Adrenal gland (tissue), 12 donors: ENCODE results near the gene CDH2. TPM values are rescaled to one million over a fixed set of nuclear protein-coding genes. Genes with fewer than 3 reads are reported as not detected.

Experiments used
- DNase-seq, 7 donors: peaks; one replicate each; pipeline ENCODE4 v3.0.0-alpha.2; 2019 to 2020
- H3K27ac ChIP-seq, 5 donors: fragments of 200-600 bp; sonication (generic) in 4 of 5; 1 replicate in 3 of 5; 2 replicates in 2 of 5; pipeline versions ENCODE4 v1.5.1 to v1.8.0; 2016 to 2020; ENCODE audit warnings: mild to moderate bottlenecking in 1 of 5
- H3K27me3 ChIP-seq: fragments of 200-600 bp; 2 replicates; pipeline ENCODE4 v1.8.0; 2021
- H3K36me3 ChIP-seq, 2 donors: fragments of 200-600 bp; replicated peaks in 1 of 2; 1 replicate in 1 of 2; 2 replicates in 1 of 2; pipeline versions ENCODE4 v1.5.1 to v1.8.0; 2018 to 2022
- H3K4me1 ChIP-seq, 2 donors: fragments of 200-600 bp; replicated peaks in 1 of 2; 1 replicate in 1 of 2; 2 replicates in 1 of 2; pipeline versions ENCODE4 v1.5.1 to v1.8.0; 2018 to 2021
- H3K4me3 ChIP-seq, 4 donors: fragments of 200-600 bp; sonication (generic) in 3 of 4; one replicate each; pipeline ENCODE4 v1.5.1; 2016 to 2018
- H3K9me3 ChIP-seq, 3 donors: fragments of 200-600 bp; sonication (generic) in 1 of 3; replicated peaks in 1 of 3; 1 replicate in 2 of 3; 2 replicates in 1 of 3; pipeline versions ENCODE4 v1.5.1 to v1.8.0; 2016 to 2021
- CTCF ChIP-seq, 6 experiments: fragments of 450-650 bp in 4 of 6; fragments of 200-600 bp in 2 of 6; sonication (generic) in 1 of 6; IDR thresholded peaks; 1 replicate in 5 of 6; 2 replicates in 1 of 6; pipeline versions ENCODE4 v1.5.1 to v1.8.0; 2016 to 2021; ENCODE audit warnings: antibody characterized with exemption in 6 of 6, mild to moderate bottlenecking in 2 of 6, moderate library complexity in 1 of 6
- POLR2A ChIP-seq, 2 donors: fragments of 450-650 bp; IDR thresholded peaks; one replicate each; pipeline ENCODE4 v1.6.1; 2017; ENCODE audit warnings: antibody characterized with exemption in 2 of 2, mild to moderate bottlenecking in 2 of 2, moderate library complexity in 1 of 2
- WGBS, 4 donors: extraction: QIAGEN DNeasy Blood & Tissue Kit in 2 of 4; methylation state at CpG; one replicate each; pipeline versions ENCODE4 v1.1.5 to v1.1.7; 2013 to 2017; 5-methylcytosine and 5-hydroxymethylcytosine counted together
- intact Hi-C, 2 donors: fragments of 100-400 bp; cut with DNase I; formaldehyde crosslinking; loops; one replicate each; pipeline versions ENCODE4 v1.14.1 to v1.15.0; 2022 to 2023
- polyA plus RNA-seq, 3 donors: library from polyadenylated mRNA; stranded (reverse); fragments of 200-250 nt in 2 of 3; fragments of 350-450 nt in 1 of 3; fragmentation: Illumina TruSeq in 1 of 3; extraction: RNeasy Lipid Tissue Mini Kit (QIAGEN cat#74804) in 1 of 3; gene quantifications; one replicate each; pipeline ENCODE4 v1.2.3, GENCODE V29; 2013 to 2014
- total RNA-seq, 9 donors: library from RNA; depleted of rRNA in 4 of 9; stranded (reverse); fragments of >200 nt in 4 of 9; fragments of 120-200 nt in 1 of 9; fragmentation: NEBNext Ultra II Directional in 1 of 9; extraction: Animal tissue kit (Norgen Biotek cat#: 25700) in 1 of 9; gene quantifications; one replicate each; pipeline versions ENCODE4 v1.1.0 to v1.2.4, GENCODE V29; 2013 to 2023
- donor health status: healthy with polysubstance abuse.
- donor health status: Bipolar disorder and iron deficiency.
- donor health status: DM: yes; HTN: yes; CAD: no.
- donor health status: DM: no; HTN: no; CAD: no.
- donor health status: DM: no; HTN: no; CAD: no.
- donor health status: DM: yes; HTN: yes; CAD: no.

Gene CDH2
- total and polyA plus RNA-seq, 12 donors, result 13.9 to 305 (median 129) TPM

DNA sequence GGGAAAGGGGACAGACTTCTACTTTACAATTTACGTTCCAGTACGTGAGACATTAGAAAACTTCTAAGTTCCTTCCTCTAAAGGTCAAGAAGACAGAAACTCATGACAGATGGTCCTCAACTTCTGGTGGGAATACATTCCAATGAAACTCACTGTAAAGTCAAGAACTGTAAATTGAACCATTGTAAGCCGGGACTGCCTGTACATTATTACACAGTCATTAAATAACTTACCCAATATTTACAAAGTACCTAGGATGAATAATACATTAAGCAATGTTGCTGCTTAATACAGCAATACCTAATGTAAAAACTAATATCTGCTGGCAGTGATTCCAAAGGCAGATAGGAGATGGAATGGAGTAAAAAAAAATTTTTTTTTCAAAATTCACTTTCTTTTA lies 51.9 kb downstream of the CDH2 start:
- no peak overlapping the region for H3K27ac ChIP-seq
- H3K27me3 ChIP-seq, result no peaks in the 10 kb centered on the region
- no peak for TF ChIP-seq POLR2A (IDR thresholded peaks at IDR 0.05)
- TF ChIP-seq CTCF (IDR thresholded peaks at IDR 0.05), result no peak
- no peaks in the 10 kb centered on the region for H3K9me3 ChIP-seq
- H3K4me3 ChIP-seq, result no peak overlapping the region
- no peak for DNase-seq
- WGBS, 4 donors, result 70 to 81% (median 78%) methylated on average over 3 of the region's 3 CpGs
- intact Hi-C loops, result loop anchor here in 1 of 2 donors (10.0 kb wide), 1 partner anchor 60 kb away; no protein-coding TSS in a partner anchor
- no peaks in the 10 kb centered on the region for H3K36me3 ChIP-seq
- H3K4me1 ChIP-seq, result peaks cover 12 to 50% of the 10 kb centered on the region in 2 donors

DNA sequence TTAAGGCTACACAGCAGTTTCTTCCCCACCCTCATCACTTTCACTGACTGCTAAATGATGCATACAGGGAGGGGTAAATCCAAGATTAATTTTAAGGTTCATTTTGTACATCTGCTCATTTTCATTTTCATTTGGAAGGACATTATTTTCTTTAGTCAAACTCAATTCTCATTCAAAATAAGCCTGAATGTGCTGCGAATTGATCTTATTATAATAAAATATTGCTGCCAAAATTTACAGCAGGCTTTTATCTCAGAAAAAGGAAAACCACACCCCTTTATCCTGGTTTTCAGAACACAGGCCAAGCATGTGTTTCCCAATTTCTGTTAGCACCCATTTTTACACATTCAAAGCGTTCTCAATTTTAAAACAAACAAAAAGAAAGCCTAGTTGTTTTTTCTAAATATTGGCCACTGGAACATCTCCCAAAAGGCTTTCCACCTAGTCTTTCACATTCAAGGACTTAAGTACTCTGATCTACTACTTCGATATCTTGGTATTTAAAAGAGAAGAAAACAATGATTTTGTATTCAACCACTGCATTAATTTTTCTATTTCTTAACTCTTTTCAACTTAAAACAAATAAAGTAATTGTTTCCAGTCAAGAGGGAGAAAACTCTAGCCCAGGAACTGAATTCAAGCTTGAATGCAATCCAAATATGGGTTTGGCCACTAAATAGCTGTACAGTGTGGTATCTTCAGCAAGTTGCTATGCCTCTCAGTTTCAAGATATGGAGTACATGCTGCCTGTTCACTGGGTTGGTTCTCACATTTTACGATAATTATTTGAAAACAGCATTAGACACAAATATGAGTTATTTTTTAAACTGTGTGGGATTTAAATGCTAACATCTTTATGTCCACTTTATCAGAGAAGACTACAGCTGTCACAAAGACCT lies 52.5 kb downstream of the CDH2 start:
- peak overlapping the region in 1 of 4 donors; percentile 7 for H3K4me3 ChIP-seq
- H3K27ac ChIP-seq, result peak overlapping the region in 1 of 5 donors; percentile 4
- intact Hi-C loops, result loop anchor here in 1 of 2 donors (10.0 kb wide), 1 partner anchor 60 kb away; no protein-coding TSS in a partner anchor
- H3K4me1 ChIP-seq, result peaks cover 12 to 44% of the 10 kb centered on the region in 2 donors
- WGBS, 4 donors, result 38 to 49% (median 41%) methylated on average over 4 of the region's 4 CpGs
- DNase-seq, result no peak
- TF ChIP-seq POLR2A (IDR thresholded peaks at IDR 0.05), result no peak
- no peaks in the 10 kb centered on the region for H3K36me3 ChIP-seq
- H3K9me3 ChIP-seq, result no peaks in the 10 kb centered on the region
- H3K27me3 ChIP-seq, result no peaks in the 10 kb centered on the region

DNA sequence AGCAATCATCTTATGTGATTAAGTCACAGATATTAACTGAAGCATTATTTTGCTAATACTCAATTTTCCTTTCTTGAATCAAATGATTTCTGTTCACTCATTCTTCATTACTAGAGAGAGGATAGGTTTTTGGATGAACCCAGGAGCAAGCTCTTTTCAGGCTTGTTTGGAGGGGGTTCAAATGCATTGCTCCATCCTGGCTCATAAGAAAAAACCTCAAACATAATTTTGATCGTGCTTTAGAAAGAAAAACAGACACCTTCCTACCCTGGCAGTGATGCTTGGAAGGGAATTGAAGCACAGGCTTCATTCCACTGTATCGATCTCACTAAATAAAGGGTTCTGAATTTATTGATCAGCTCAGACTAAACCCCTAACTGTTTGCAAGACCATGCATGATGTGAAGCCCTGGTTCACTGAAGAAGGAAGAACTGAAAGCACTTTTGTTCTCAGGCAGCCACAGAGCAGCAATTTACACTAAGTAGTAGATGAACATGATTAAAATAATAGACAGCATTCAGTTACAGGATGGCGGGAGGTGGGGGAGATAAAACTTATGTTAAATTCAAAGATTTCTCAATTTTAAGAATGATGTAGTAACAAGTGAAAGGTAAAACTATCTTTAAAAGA lies 53.4 kb downstream of the CDH2 start:
- H3K4me3 ChIP-seq, result no peak overlapping the region
- H3K36me3 ChIP-seq, result no peaks in the 10 kb centered on the region
- peaks cover 12 to 37% of the 10 kb centered on the region in 2 donors for H3K4me1 ChIP-seq
- H3K27ac ChIP-seq, result no peak overlapping the region
- DNase-seq, result no peak
- TF ChIP-seq CTCF (IDR thresholded peaks at IDR 0.05) (no peak), POLR2A (IDR thresholded peaks at IDR 0.05) (no peak)
- no peaks in the 10 kb centered on the region for H3K9me3 ChIP-seq
- intact Hi-C loops, result loop anchor here in 1 of 2 donors (10.0 kb wide), 1 partner anchor 59 kb away; no protein-coding TSS in a partner anchor
- H3K27me3 ChIP-seq, result no peaks in the 10 kb centered on the region
- 51 to 62% (median 55%) methylated on average over 3 of the region's 3 CpGs for WGBS, 4 donors

DNA sequence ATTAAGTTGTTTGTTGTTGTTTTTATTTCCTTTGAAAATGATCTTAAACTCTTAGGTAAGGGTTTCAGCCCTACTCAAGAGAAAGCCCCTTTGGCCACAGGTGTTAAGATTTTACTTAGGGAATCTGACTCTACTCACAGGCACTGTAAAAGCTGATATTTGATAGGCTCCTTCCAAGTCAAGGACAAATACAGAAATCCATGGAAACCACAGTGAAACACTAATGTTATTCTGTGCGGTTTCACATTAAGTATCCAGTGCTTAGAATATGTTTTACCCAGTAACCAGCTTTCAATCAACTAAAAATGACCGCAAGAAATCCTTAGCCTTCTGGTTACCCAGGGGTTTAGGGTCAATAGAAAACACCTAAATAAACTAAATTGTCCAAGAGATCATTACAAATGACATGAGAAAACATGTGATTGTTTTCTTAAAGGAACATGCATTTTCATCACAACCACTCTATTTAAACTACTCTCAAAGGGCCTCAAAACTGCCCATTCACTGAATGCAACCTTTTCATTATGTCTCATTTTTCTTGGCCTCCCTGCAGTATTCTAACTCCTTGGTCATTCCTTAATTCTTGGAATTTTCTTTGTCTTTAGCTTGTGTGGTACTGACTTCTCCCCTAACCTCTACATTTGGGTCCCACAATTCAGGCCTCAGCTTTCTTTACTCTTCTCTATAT lies 56.0 kb downstream of the CDH2 start:
- intact Hi-C loops, result loop anchor here in 1 of 2 donors (10.0 kb wide), 1 partner anchor 56 kb away; no protein-coding TSS in a partner anchor
- Histone ChIP-seq H3K9me3 (no peaks in the 10 kb centered on the region), H3K4me1 (peaks cover 12 to 35% of the 10 kb centered on the region in 2 donors), H3K4me3 (no peak overlapping the region), H3K27me3 (no peaks in the 10 kb centered on the region), H3K27ac (no peak overlapping the region), H3K36me3 (no peaks in the 10 kb centered on the region)
- WGBS, 4 donors, result 84 to 89% (median 84%) methylated on average over 2 of the region's 2 CpGs
- TF ChIP-seq CTCF (IDR thresholded peaks at IDR 0.05), result no peak
- no peak for TF ChIP-seq POLR2A (IDR thresholded peaks at IDR 0.05)
- DNase-seq, result no peak
